ENCODE measurements around the gene VPS8. TPM values are rescaled to one million over a fixed set of nuclear protein-coding genes. Genes with fewer than 3 reads are reported as not detected.

VPS8 gene
- total RNA-seq, 2 donors from 2014 or later, result 65.1 to 69.0 TPM

DNA sequence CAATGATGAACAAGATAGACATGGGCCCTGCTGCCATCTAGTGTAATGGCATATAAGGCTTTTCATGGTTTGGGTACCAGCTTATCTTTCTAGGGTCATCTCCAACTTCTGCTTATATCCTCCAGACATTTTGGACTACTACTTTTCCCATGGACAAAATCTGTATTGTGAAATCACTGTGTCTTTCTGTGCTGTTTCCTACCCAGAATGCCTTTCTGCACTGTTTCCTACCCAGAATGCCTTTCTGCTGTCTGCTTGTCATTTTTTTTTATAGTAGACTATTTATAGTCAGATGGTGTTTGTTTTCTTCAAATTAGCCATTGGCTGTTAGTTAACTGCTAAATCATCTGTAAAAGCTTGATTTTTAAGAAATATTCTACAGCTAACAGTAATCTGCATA is 20.1 kb downstream of the VPS8 start:
- intact Hi-C loops (cut with DNase I, micrococcal nuclease), result no loop called here

DNA sequence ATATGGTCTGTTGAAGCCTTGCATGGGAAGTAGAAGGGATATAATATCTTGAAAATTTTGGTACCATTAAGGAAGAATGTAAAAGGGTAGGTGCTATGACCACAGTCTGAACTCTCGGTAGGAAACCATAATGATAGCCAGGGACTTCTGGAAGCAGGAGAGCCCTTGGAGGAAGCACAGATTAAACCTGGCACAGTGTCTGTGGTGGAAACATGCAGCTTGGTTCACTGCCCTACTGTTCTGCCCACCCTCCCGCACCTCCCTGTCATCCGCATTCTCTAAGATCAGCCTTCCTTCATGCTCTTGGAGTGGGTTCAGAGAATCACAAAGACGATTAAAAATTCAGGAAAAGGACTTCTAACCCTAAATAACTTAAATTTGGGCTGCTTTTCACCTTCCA is 20.9 kb downstream of the VPS8 start:
- intact Hi-C loops (cut with DNase I, micrococcal nuclease), result no loop called here
- DNase-seq (no peak), ATAC-seq (no peak)

More for the DNA sequence above, 20.1 kb downstream of the VPS8 start:
- ATAC-seq, result no peak
- DNase-seq, result no peak

DNA sequence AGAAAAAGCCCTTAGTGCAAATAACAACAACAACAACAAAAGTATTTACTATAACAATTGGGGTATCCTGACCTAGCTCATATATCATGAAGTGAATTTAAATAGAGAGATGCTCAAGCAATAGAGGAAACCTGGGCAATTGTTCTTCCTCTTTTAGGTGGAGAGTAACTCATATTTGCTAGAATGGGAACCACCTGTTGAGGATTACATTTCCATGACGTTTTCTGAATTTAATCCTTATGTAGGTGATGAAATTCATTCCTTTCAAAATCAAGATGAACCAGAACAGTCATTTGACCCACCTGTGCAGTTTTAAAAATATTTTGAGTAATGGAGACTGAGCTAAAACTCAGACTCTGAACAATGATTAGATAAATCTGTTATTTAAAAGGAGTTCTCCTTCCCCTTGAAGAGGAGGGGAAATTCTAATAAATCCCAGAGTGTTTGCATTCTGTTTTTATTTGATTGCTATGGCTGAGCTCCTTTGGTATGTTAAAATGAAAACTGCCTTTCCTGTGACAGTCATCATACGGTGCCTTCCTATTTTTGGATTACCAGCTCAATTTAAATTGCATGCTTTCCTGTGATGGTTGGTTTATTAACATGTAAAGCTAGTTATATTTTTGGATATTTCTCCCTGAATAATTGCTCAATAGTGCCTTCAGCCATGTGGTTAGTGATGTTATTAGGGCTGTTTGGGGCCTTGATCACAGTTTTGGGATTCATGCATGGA is 24.3 kb downstream of the VPS8 start:
- intact Hi-C loops (cut with DNase I, micrococcal nuclease), result no loop called here
- DNase-seq (no peak), ATAC-seq (no peak)

DNA sequence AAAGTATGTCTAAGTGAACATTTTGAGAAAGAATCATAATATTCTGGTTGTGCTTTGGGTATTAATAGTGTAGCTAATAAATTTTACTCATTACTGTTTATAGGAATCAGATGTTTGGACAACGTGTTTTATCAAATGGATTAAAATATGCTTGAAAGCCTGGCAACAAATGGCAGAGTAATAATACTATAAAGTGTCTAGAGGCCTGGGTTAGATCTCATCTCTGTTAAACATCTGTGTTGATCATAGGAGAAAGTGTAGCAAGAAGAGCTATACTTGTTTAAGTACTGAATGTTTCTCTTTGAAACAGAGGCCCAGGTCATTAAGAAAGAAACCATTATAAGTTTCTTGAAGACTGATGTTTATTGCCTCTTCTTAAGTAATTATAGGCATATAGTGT is 30.5 kb downstream of the VPS8 start:
- DNase-seq, result no peak
- intact Hi-C loops (cut with DNase I, micrococcal nuclease), result no loop called here

DNA sequence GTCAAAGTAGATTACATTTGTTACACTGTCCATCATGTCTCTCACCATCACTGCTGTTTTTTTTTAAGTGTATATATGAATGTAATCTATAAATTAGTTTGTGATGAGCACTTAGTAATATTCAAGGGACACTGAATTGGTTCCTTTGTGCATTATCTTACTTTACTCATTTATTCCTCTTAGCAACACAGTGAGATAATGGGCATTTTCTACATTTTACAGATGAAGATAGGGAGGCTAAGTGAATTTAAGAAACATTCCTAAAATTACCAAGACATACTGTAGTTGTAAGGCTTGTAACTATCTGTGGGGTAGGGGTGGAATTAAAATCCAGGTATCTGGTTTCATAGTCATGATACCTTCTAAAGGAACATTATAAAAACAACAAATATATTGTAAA is 33.9 kb downstream of the VPS8 start:
- ATAC-seq (no peak), DNase-seq (no peak)
- intact Hi-C loops (cut with DNase I, micrococcal nuclease), result no loop called here

More for the DNA sequence above, 30.5 kb downstream of the VPS8 start:
- no peak for ATAC-seq

DNA sequence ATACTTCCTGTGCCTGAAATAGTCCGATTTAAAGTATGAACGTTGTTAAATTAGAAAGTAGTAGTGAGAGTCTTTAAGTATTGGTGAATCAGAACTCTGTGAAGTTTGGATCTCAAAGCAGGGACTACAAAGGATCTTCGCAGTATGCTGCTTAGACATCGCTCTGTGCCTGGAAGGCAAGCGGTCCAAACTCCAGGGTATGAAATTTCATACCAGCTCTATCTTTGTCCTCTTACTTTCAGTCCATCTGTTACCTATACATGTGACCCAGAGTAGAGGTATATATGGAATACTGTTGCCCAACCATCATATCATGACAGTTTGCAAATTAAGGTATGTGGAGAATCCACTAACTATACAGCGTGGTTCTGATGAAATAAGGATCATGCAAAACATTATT is 34.5 kb downstream of the VPS8 start:
- no peak for DNase-seq
- ATAC-seq, result no peak
- intact Hi-C loops (cut with DNase I, micrococcal nuclease), result no loop called here

DNA sequence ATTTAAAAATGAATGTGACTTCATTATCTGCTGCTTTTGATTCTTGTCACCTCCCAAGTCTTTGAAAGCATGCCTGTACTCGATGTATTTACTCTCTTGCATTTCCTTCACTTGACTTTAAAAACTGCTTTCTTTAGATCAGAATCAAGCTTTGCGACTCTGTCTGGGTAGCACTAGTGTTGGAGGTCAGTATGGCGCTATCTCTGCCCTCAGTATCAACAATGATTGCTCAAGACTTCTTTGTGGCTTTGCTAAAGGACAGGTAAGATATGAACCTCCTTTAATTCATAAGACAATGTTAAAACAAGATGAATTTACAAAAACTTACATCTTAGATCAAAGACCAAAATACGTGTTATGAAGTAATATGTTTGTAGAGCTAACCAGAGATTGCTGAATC is 37.0 kb downstream of the VPS8 start:
- DNase-seq, result no peak
- no peak for ATAC-seq
- intact Hi-C loops (cut with DNase I, micrococcal nuclease), result no loop called here

DNA sequence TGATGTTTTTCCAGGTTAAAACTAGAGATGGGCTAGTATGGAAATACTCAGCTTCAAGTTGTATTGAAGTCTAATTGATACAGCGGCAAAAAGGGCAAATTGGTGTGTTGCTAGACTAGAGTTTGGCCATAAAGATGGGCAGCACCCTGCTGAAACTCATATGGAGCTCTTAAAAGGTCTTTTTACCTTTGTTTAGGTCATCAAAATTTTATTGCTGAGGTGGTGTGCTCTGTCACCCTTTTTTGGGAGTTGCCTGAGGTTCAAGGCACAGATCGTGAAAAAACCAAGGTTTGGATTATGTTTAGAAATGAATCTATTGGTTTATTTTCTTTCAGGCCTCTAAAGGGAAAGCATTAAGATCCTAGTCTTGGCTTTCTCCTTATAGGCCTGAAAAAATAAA is 38.2 kb downstream of the VPS8 start:
- no peak for ATAC-seq
- DNase-seq, result no peak
- intact Hi-C loops (cut with DNase I, micrococcal nuclease), result no loop called here

DNA sequence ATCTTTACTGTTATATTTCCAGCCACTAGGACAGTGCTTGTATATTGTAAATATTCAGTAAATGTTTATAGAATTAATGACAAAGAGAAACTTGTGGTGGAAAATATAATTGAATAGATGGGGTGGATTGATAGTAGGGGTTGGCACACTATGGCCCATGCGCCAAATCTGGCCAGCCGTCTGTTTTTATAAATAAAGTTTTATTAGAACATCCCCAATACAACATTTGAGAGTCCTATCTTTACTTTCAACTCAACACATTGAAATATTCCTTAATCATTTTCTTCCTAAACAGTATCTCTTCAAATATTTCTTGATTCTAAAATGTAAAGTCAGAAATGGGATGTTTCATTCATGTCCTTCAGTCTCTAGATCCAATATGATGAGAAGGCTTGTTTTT is 45.1 kb downstream of the VPS8 start:
- intact Hi-C loops (cut with DNase I, micrococcal nuclease), result no loop called here
- ATAC-seq, result no peak
- no peak for DNase-seq

DNA sequence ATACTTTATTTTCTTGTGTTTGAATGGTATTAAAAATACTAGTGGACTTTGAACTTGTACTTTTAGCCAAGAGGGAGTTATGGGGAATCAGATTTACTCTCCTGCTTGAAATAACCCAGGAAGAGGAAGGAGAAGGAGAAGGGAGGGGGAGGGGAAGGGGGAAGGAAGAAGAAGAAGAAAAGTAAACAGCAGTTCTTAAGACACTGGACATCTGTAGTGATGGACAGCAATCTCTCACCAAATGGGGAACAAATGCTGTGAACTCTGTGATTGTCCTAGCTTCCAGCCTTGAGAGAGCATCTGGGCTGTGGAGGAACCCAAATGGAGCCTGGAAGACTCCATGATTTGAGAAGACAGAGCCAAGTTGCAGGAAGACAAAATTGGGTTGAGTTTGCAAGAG is 52.0 kb downstream of the VPS8 start:
- intact Hi-C loops (cut with DNase I, micrococcal nuclease), result no loop called here

DNA sequence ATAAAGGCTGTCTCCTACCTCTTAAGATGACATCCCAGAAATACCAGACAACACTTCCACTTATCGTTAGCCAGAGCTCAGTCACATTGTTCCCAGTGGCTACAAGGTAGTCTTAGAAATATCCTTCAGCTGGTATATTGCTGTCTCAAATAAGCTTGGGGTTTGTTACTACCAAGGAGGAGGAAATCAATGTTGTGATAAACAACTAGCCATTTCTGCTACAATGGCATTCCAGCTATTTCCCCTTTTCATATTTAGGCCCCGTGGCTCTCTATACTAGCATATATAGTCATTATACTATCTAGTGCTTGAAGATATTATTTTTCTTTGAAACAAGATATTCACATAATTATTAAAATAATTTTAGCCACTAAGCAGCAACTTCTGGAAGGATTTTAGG is 56.5 kb downstream of the VPS8 start:
- DNase-seq, result no peak
- intact Hi-C loops (cut with DNase I, micrococcal nuclease), result no loop called here
- no peak for ATAC-seq

More for the DNA sequence above, 52.0 kb downstream of the VPS8 start:
- ATAC-seq (no peak), DNase-seq (no peak)

DNA sequence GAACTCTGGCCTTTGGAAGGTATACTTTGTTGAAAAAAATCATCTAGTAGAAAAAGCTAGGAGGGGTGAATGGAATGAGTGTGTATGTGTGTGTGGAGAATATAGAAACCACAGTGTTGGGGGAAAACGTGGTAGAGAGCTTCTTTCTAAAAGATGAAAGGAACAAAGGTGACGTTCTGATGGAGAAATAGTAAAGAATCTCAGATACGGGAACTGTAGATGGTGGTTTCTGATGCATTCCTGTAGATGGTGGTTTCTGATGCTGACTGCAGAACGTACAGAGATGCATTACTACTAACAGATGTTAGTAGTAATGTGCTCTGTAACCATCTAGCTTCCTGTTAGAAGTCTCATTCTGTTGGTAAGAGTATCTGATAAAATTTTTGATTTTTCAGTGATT is 60.2 kb downstream of the VPS8 start:
- ATAC-seq (no peak), DNase-seq (no peak)
- intact Hi-C loops (cut with DNase I, micrococcal nuclease), result loop anchor here in 1 of 2 donors (10.0 kb wide), 1 partner anchor 303 kb away; no protein-coding TSS in a partner anchor

DNA sequence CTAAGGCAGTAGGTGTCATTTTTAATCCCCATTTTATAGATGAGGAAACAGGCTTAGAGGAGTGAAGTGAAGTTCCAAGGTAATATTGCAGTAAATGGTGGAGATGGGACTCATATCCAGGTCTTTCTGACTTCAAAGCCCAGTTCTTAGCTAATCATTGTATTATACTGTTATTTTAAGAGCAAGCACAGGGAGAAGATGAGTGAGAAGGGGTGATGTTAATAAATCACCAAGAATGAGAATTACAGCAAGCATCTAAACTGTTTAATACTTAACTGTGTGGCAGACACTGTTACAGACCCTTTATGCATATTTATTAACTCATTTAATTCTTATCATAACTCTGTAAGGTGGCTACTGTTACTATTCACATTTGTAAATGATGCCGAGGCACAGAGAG is 61.2 kb downstream of the VPS8 start:
- ATAC-seq, result no peak
- intact Hi-C loops (cut with DNase I, micrococcal nuclease), result loop anchor here in 1 of 2 donors (10.0 kb wide), 1 partner anchor 302 kb away; no protein-coding TSS in a partner anchor
- DNase-seq, result no peak

DNA sequence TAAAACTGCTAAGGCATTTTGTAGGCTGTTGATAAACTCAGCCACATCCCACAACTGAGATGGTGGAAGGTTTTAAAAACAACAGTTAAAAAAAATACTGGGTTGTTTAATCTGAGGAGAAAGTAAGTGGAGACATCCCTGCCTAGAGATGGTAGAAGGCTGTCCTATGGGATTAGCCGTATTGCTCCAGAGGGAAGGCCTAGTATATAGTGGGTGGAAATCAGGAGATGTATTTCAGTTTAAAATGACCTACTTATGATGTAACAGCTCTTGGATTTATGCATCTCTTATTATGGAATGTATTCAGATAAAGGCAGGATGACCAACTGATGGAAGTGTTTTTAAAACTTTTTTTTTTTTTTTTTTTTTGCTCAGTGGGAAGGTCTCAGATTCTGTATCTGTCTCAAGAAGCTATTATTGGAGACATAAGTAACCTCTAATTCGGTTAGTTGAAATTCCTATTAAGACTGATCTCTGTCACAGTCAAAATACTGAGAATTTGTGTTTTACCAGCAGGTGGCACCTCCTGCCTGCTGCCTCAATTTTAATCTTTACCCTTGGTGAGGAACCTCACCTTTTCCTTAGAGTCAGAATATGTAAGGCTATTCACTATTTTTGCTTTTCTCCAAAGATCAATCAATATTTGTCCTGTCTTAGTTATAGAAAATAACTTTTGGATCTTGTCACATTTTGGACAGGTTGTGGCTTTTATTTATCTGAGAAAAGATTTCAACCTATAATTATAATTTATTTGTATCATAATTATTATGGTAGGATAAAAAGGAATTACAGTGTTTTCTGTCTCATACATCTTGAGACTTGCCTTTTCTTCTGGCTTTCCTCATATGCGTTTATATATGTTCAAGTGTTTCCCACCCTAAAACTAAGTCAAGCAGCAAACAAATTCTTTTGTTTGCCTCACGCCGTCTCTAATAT is 63.0 kb downstream of the VPS8 start:
- intact Hi-C loops (cut with DNase I, micrococcal nuclease), result loop anchor here in 1 of 2 donors (10.0 kb wide), 1 partner anchor 300 kb away; no protein-coding TSS in a partner anchor
- DNase-seq (no peak), ATAC-seq (peak; percentile 69)

DNA sequence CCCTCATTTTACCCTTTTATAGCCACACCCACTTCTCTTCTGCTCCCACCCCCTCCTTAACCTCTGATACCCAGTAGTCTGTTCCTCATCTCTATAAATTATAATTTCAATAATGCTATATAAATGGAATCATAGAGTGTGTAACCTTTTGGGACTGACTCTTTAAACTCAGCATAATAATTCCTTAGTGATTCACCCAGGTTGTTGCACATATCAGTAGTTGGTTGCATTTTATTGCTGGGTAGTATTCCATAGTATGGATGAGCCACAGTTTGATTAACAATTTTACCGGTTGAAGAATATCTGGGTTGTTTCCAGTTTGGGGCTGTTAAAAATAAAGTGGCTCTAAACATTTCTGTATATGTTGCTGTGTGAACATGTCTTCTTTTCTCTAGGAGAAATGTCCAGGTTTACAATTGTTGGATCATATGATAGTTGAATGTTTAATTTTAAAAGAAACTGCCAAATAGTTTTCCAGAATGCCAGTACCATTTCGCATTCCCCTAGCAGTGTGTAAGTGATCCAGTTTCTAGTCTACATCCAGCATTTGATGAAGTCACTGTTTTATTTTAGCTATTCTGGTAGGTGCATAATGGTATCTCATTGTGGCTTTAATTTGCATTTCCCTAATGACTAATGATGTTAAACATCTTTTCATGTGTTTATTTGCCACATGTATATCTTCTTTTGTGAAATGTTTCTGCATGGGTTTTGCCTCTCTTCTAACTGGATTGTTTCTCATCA is 68.5 kb downstream of the VPS8 start:
- DNase-seq, result no peak
- intact Hi-C loops (cut with DNase I, micrococcal nuclease), result no loop called here
- no peak for ATAC-seq

DNA sequence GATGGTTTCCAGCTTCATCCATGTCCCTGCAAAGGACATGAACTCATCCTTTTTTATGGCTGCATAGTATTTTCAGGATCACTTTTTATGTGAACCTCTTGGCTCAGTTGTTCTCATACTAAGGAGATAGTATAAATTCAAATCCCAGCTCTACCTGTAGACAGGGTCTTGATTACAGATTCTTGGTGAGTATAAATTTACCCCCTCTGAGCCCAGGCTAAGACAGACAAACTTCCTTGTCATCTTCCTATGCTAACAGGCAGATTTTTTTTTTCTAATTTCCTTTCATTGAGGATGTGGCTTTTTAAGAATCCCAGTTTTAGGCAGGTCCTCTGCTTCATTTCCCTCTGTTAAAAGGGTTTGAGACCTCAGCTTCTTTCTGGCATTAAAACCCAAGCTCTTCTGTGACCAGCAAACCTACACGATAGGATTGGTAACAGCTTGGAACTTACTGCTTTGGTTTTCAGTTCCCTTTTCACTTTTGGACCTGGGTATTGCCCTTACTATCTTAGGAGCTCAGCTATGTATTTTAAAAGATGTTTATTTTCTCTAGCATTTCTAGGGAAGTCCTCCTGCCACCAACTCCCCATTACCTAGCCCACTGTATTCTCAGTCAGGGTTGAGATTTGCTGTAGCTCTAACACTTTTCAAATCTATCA is 72.5 kb downstream of the VPS8 start:
- ATAC-seq, result no peak
- intact Hi-C loops (cut with DNase I, micrococcal nuclease), result no loop called here
- no peak for DNase-seq

DNA sequence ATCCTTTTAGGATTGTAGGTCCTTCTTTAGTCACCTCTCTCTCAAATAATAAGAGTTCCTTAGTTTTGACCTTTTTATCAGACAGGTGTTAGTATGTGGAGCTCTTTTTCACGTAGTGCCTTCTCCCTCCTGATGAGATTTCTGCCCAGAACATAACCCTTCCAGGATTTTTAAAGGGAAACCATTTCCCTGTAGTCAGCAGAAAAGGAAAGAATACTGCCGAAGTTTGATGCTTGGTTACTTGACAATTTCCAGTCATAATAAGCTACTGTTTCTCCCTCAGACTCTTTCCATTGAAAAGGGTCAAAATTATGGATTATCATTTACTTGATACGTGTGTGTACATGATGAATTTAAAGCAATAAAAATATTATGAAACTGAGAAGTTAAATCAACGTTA is 73.1 kb downstream of the VPS8 start:
- no peak for ATAC-seq
- intact Hi-C loops (cut with DNase I, micrococcal nuclease), result no loop called here
- no peak for DNase-seq

DNA sequence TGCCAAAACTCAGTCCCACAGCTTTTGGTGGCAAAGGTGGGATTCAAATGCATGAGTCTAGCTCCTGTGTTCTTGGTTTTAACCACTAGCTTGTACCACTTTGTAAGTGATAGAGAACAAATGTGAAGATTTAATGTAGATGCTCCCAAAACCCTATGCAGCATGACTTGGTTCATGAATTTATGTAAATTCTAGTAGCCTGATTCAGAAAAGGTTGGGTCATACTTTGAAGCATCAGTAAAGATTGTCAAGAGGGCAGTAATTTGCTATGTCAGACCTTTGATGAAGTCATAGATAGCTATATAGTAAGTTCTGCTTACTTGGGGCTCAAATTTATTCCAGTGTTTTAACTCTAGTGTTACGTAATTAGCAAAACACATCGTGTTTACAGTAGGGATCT is 75.6 kb downstream of the VPS8 start:
- intact Hi-C loops (cut with DNase I, micrococcal nuclease), result no loop called here
- DNase-seq (no peak), ATAC-seq (no peak)
